PC-3 (cell line): ENCODE measurements around the gene CAP2. TPM values are rescaled to one million over a fixed set of nuclear protein-coding genes. Genes with fewer than 3 reads are reported as not detected.

Experiments
- ATAC-seq: fragments of 200-7000 bp; cut with Tn5 transposase; 2 replicates; pipeline ENCODE4 v1.9.1; 2020; ENCODE audit warnings: mild to moderate bottlenecking, moderate library complexity
- BruUV-seq: library from RNA; stranded (reverse); fragments of 400-500 nt; replicated peaks from 2 replicates; lab custom pipeline; 2021; lab: Mats Ljungman, UMichigan
- CTCF ChIA-PET: fragments of 300-600 bp; sonication (Branson Sonifier 250); formaldehyde crosslinking; loops from one replicate; lab custom pipeline; 2022; ENCODE audit warnings: antibody characterized with exemption; lab: Charles Lee
- POLR2A ChIA-PET: fragments of 300-600 bp; sonication (Branson Sonifier 250); formaldehyde crosslinking; loops from one replicate; lab custom pipeline; 2022; ENCODE audit warnings: antibody characterized with exemption; ENCODE audit not compliant: unreplicated experiment; lab: Charles Lee
- DNase-seq: peaks from one replicate; pipeline ENCODE4 v3.0.0-alpha.2; 2015
- H2AFZ ChIP-seq: fragments of 300-600 bp; sonication (generic); 2 replicates; pipeline ENCODE4 v1.6.0; 2016; ENCODE audit warnings: antibody characterized with exemption, low read length
- H3F3A ChIP-seq: fragments of 300-600 bp; sonication (generic); one replicate; pipeline ENCODE4 v1.6.0; 2017; ENCODE audit warnings: antibody characterized with exemption, low read length, control low read depth, mild to moderate bottlenecking; ENCODE audit not compliant: unreplicated experiment
- H3K27ac ChIP-seq: fragments of 300-600 bp; sonication (generic); 2 replicates; pipeline ENCODE4 v1.5.1; 2016; ENCODE audit warnings: mild to moderate bottlenecking, low read length
- H3K27me3 ChIP-seq: fragments of 300-600 bp; sonication (generic); 2 replicates; pipeline ENCODE4 v1.6.1; 2016; ENCODE audit warnings: low read length, mixed read lengths
- H3K36me3 ChIP-seq: fragments of 300-600 bp; sonication (generic); 2 replicates; pipeline ENCODE4 v1.6.1; 2016; ENCODE audit warnings: low read depth, mixed run types, low read length, mixed read lengths
- H3K4me1 ChIP-seq: fragments of 300-600 bp; sonication (generic); 2 replicates; pipeline ENCODE4 v1.5.1; 2016; ENCODE audit warnings: low read length; ENCODE audit not compliant: insufficient read depth
- H3K4me2 ChIP-seq: fragments of 300-600 bp; sonication (generic); 2 replicates; pipeline ENCODE4 v1.6.0; 2016; ENCODE audit warnings: low read length
- H3K4me3 ChIP-seq: fragments of 300-600 bp; sonication (generic); 2 replicates; pipeline ENCODE4 v1.5.1; 2016; ENCODE audit warnings: mild to moderate bottlenecking, low read length, mixed read lengths
- H3K79me2 ChIP-seq: fragments of 300-600 bp; sonication (generic); 2 replicates; pipeline ENCODE4 v1.6.1; 2017; ENCODE audit warnings: low read length, mixed read lengths
- H3K9ac ChIP-seq: fragments of 300-600 bp; sonication (generic); 2 replicates; pipeline ENCODE4 v1.6.0; 2016; ENCODE audit warnings: mild to moderate bottlenecking, low read length
- H3K9me2 ChIP-seq: fragments of 300-600 bp; sonication (generic); replicated peaks from 2 replicates; pipeline ENCODE4 v1.6.1; 2016; ENCODE audit warnings: mixed run types, low read length, mixed read lengths
- H3K9me3 ChIP-seq: fragments of 300-600 bp; sonication (generic); 2 replicates; pipeline ENCODE4 v1.6.1; 2016; ENCODE audit warnings: low read length, mixed read lengths
- H4K20me1 ChIP-seq: fragments of 300-600 bp; sonication (generic); 2 replicates; pipeline ENCODE4 v1.6.1; 2016; ENCODE audit warnings: low read length, mixed read lengths
- EZH2 ChIP-seq: fragments of 300-600 bp; sonication (generic); IDR thresholded peaks from one replicate; pipeline ENCODE4 v1.6.1; 2017; ENCODE audit warnings: antibody characterized with exemption, mild to moderate bottlenecking, low read length; ENCODE audit not compliant: unreplicated experiment
- EZH2phosphoT487 ChIP-seq: fragments of 300-600 bp; sonication (generic); IDR thresholded peaks from 2 replicates; pipeline ENCODE4 v1.6.1; 2018; ENCODE audit warnings: mild to moderate bottlenecking, antibody characterized with exemption, low read length, borderline replicate concordance
- intact Hi-C: fragments of 100-400 bp; cut with micrococcal nuclease; formaldehyde crosslinking; loops from 2 replicates; pipeline ENCODE4 v1.9.0; 2023
- total RNA-seq: library from RNA; depleted of rRNA; stranded (reverse); fragments of >200 nt; gene quantifications from 2 replicates; pipeline ENCODE4 v1.2.3, GENCODE V29; 2014
- TF ChIP-seq, protein P1 (sequence below): fragments of 300-600 bp; sonication (generic); conservative IDR thresholded peaks from 2 replicates; pipeline ENCODE4 v1.5.1; 2017; ENCODE audit warnings: antibody characterized with exemption, low read depth, mild to moderate bottlenecking, low read length

The CAP2 gene
- total RNA-seq, 1 experiment from 2014 or later, result 8.2 TPM

- Histone ChIP-seq H3K4me1 (peaks cover 12% of the 10 kb centered on the region), H4K20me1 (no peaks in the 10 kb centered on the region), H3F3A (no peaks in the 10 kb centered on the region), H3K9ac (no peak overlapping the region), H3K36me3 (no peaks in the 10 kb centered on the region), H3K9me2 (no peaks in the 10 kb centered on the region), H3K4me2 (peak overlapping the region; percentile 27), H3K9me3 (no peaks in the 10 kb centered on the region), H3K27ac (no peak overlapping the region), H3K4me3 (no peak overlapping the region), H2AFZ (peak overlapping the region; percentile 25; the same call in 1 of the 2 replicates), H3K79me2 (no peaks in the 10 kb centered on the region), H3K27me3 (no peaks in the 10 kb centered on the region)
- ATAC-seq (peak; percentile 91), DNase-seq (peak; percentile 93)
- intact Hi-C loops, result no loop called here
- BruUV-seq, result no TSS peak
- no peak for TF ChIP-seq EZH2
- TF ChIP-seq, protein P1, sequence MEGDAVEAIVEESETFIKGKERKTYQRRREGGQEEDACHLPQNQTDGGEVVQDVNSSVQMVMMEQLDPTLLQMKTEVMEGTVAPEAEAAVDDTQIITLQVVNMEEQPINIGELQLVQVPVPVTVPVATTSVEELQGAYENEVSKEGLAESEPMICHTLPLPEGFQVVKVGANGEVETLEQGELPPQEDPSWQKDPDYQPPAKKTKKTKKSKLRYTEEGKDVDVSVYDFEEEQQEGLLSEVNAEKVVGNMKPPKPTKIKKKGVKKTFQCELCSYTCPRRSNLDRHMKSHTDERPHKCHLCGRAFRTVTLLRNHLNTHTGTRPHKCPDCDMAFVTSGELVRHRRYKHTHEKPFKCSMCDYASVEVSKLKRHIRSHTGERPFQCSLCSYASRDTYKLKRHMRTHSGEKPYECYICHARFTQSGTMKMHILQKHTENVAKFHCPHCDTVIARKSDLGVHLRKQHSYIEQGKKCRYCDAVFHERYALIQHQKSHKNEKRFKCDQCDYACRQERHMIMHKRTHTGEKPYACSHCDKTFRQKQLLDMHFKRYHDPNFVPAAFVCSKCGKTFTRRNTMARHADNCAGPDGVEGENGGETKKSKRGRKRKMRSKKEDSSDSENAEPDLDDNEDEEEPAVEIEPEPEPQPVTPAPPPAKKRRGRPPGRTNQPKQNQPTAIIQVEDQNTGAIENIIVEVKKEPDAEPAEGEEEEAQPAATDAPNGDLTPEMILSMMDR, result peak; percentile 54
- TF ChIP-seq EZH2phosphoT487, result no peak
- CTCF ChIA-PET, result interaction anchor here (0.5 to 1.1 kb wide), 3 partner anchors 11 to 512 kb away, joined by 3 to 12 read pairs (median 3); partner anchors contain the start of gene FAM8A1
- POLR2A ChIA-PET, result interaction anchor here (0.6 kb wide), 1 partner anchor 10 kb away, joined by 5 read pairs; no protein-coding TSS in a partner anchor
Measured at GRCh38 chr6:17589406-17590096, 196.2 kb downstream of the CAP2 start.

- ATAC-seq (no peak), DNase-seq (no peak)
- H3K27ac ChIP-seq, result no peak overlapping the region
- no peaks in the 10 kb centered on the region for H3K79me2 ChIP-seq
- no peak overlapping the region for H2AFZ ChIP-seq
- BruUV-seq, result no TSS peak
- no peaks in the 10 kb centered on the region for H3K36me3 ChIP-seq
- no peaks in the 10 kb centered on the region for H3K9me3 ChIP-seq
- no peak overlapping the region for H3K4me2 ChIP-seq
- ChIA-PET CTCF (no interaction called here), POLR2A (no interaction called here)
- TF ChIP-seq EZH2 (no peak), EZH2phosphoT487 (no peak)
- TF ChIP-seq, protein P1, result no peak
- H3K9me2 ChIP-seq, result no peaks in the 10 kb centered on the region
- H3K4me3 ChIP-seq, result no peak overlapping the region
- H3K9ac ChIP-seq, result no peak overlapping the region
- H3K27me3 ChIP-seq, result no peaks in the 10 kb centered on the region
- peaks cover 12% of the 10 kb centered on the region for H3K4me1 ChIP-seq
- intact Hi-C loops, result no loop called here
- no peaks in the 10 kb centered on the region for H3F3A ChIP-seq
- H4K20me1 ChIP-seq, result no peaks in the 10 kb centered on the region
Measured at GRCh38 chr6:17591287-17591686, 197.9 kb downstream of the CAP2 start.

DNA sequence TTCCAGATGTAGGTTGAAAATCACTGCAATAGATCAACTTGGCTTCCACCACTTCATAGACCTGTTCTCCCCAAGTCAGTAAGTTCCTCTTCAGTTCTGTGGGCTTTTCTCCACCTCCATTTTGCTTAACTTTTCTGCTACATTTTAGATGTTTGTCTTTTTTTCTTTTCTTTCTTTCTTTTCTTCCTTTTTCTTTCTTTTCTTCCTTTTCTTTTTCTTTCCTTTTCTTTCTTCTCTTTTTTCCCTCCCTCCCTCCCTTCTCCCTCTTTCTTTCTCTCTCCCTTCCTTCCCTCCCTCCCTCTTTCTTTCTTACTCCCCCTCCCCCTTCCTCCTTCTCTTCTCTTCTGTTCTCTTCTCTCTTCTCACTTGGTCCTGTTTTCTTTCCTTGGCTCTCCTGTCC lies 199.9 kb downstream of the CAP2 start:
- Histone ChIP-seq H3K4me3 (no peak overlapping the region), H3K4me2 (no peak overlapping the region), H3K9me3 (no peaks in the 10 kb centered on the region), H3K27me3 (no peaks in the 10 kb centered on the region), H3K9ac (no peak overlapping the region), H3K79me2 (no peaks in the 10 kb centered on the region), H3K4me1 (peaks cover 12% of the 10 kb centered on the region), H2AFZ (no peak overlapping the region), H3K9me2 (no peaks in the 10 kb centered on the region), H3K36me3 (no peaks in the 10 kb centered on the region), H3K27ac (no peak overlapping the region), H4K20me1 (no peaks in the 10 kb centered on the region), H3F3A (no peaks in the 10 kb centered on the region)
- DNase-seq (no peak), ATAC-seq (no peak)
- intact Hi-C loops, result no loop called here
- CTCF ChIA-PET, result no interaction called here
- POLR2A ChIA-PET, result no interaction called here
- BruUV-seq, result no TSS peak
- TF ChIP-seq, protein P1, result no peak
- TF ChIP-seq EZH2 (no peak), EZH2phosphoT487 (no peak)
